Peyer's patch (tissue), 4 donors: ENCODE measurements around the gene IP6K1.

Experiments used
- POLR2A ChIP-seq, 2 donors: fragments of 450-650 bp; IDR thresholded peaks; one replicate each; pipeline ENCODE4 v1.5.1; 2017; ENCODE audit warnings: antibody characterized with exemption in 2 of 2, mild to moderate bottlenecking in 2 of 2, moderate library complexity in 2 of 2
- TF ChIP-seq, protein P1 (sequence below), 6 experiments: fragments of 450-650 bp in 4 of 6; fragments of 200-600 bp in 2 of 6; sonication (generic) in 1 of 6; IDR thresholded peaks; one replicate each; pipeline ENCODE4 v1.5.1; 2017 to 2019; ENCODE audit warnings: antibody characterized with exemption in 6 of 6, mild to moderate bottlenecking in 3 of 6, moderate library complexity in 1 of 6

DNA sequence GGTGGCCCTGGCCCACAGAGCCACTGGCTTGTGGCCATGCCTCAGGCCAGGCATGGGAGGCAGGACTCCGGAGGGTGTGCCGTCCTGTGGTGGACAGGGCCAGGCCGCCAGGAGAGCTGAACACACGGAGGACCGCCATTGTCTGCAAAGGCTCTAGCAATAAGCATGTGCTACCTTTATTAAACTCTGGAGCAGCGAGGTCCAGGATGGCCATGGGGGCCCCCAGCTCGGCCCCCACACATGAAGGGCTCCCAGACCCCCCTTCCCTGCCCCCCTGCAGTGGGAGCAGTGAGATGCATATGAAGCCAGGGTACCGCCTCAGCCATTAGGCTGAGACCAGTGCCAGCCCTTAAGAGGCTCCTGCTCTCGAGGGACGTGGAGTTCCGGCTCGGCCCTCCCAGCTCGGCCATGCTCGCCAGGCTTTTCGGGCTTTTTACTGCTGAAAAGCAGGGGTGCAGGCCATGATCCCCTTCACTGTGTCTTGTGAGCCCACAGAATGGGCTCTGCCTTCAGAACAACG is 69.6 kb downstream of the IP6K1 start:
- TF ChIP-seq, protein P1, sequence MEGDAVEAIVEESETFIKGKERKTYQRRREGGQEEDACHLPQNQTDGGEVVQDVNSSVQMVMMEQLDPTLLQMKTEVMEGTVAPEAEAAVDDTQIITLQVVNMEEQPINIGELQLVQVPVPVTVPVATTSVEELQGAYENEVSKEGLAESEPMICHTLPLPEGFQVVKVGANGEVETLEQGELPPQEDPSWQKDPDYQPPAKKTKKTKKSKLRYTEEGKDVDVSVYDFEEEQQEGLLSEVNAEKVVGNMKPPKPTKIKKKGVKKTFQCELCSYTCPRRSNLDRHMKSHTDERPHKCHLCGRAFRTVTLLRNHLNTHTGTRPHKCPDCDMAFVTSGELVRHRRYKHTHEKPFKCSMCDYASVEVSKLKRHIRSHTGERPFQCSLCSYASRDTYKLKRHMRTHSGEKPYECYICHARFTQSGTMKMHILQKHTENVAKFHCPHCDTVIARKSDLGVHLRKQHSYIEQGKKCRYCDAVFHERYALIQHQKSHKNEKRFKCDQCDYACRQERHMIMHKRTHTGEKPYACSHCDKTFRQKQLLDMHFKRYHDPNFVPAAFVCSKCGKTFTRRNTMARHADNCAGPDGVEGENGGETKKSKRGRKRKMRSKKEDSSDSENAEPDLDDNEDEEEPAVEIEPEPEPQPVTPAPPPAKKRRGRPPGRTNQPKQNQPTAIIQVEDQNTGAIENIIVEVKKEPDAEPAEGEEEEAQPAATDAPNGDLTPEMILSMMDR (IDR thresholded peaks at IDR 0.05): no peak
- no peak for TF ChIP-seq POLR2A (IDR thresholded peaks at IDR 0.05)
